Panc1 (cell line): ENCODE data around the gene EIF4E. TPM values are rescaled to one million over a fixed set of nuclear protein-coding genes. Genes with fewer than 3 reads are reported as not detected.

Experiments
- ATAC-seq: fragments of 200-7000 bp; cut with Tn5 transposase; 2 replicates; pipeline ENCODE4 v1.9.1; 2020; ENCODE audit warnings: mild to moderate bottlenecking, moderate library complexity
- BruUV-seq: library from RNA; stranded (reverse); fragments of 400-500 nt; replicated peaks from 2 replicates; lab custom pipeline; 2021; lab: Mats Ljungman, UMichigan
- CTCF ChIA-PET: fragments of 300-600 bp; sonication (Branson Sonifier 250); formaldehyde crosslinking; loops from one replicate; lab custom pipeline; 2022; ENCODE audit warnings: antibody characterized with exemption; lab: Charles Lee
- POLR2A ChIA-PET: fragments of 300-600 bp; sonication (Branson Sonifier 250); formaldehyde crosslinking; loops from one replicate; lab custom pipeline; 2022; ENCODE audit warnings: antibody characterized with exemption; lab: Charles Lee
- DNase-seq: peaks from one replicate; pipeline ENCODE4 v3.0.0-alpha.2; 2010; ENCODE audit warnings: low read depth, low spot score
- H3K27ac ChIP-seq: 2 replicates; pipeline ENCODE4 v1.5.1; 2011; ENCODE audit warnings: mild to moderate bottlenecking, low read length, inconsistent platforms
- H3K27me3 ChIP-seq: fragments of 200-500 bp; sonication (Bioruptor generic); 2 replicates; pipeline ENCODE4 v1.6.0; 2014; ENCODE audit warnings: low read length, inconsistent platforms; ENCODE audit not compliant: control insufficient read depth, insufficient read depth
- H3K36me3 ChIP-seq: fragments of 200-500 bp; sonication (Bioruptor generic); 2 replicates; pipeline ENCODE4 v1.5.1; 2014; ENCODE audit warnings: inconsistent platforms, mild to moderate bottlenecking, low read length, moderate library complexity; ENCODE audit not compliant: control insufficient read depth, insufficient read depth
- H3K4me1 ChIP-seq: 2 replicates; pipeline ENCODE4 v1.5.1; 2011; ENCODE audit warnings: inconsistent platforms, mild to moderate bottlenecking, low read length, moderate library complexity; ENCODE audit not compliant: control insufficient read depth, insufficient read depth
- H3K4me3 ChIP-seq, 2 experiments: 2 replicates each; pipeline ENCODE4 v1.5.1; 2011 to 2012; ENCODE audit warnings: low read depth in 2 of 2, low read length in 2 of 2, mild to moderate bottlenecking in 2 of 2, inconsistent platforms in 1 of 2, moderate library complexity in 1 of 2
- H3K9me3 ChIP-seq: fragments of 200-500 bp; sonication (Bioruptor generic); 2 replicates; pipeline ENCODE4 v1.5.1; 2014; ENCODE audit warnings: low read depth, mild to moderate bottlenecking, inconsistent platforms, low read length, moderate library complexity; ENCODE audit not compliant: control insufficient read depth, insufficient read depth
- CTCF ChIP-seq: fragments of 450-650 bp; IDR thresholded peaks from 2 replicates; pipeline ENCODE4 v1.5.1; 2017; ENCODE audit warnings: mild to moderate bottlenecking
- POLR2AphosphoS5 ChIP-seq: IDR thresholded peaks from 2 replicates; pipeline ENCODE4 v1.6.1; 2012; ENCODE audit warnings: mild to moderate bottlenecking, low read depth, low read length, moderate library complexity
- REST ChIP-seq, 2 experiments: IDR thresholded peaks; 2 replicates each; pipeline ENCODE4 v1.6.1; 2011 to 2012; ENCODE audit warnings: low read depth in 2 of 2, control low read depth in 1 of 2, low read length in 1 of 2, mild to moderate bottlenecking in 1 of 2, moderate library complexity in 1 of 2; ENCODE audit not compliant: insufficient read depth in 1 of 2
- SIN3A ChIP-seq: IDR thresholded peaks from 2 replicates; pipeline ENCODE4 v1.6.1; 2012; ENCODE audit warnings: low read depth, mild to moderate bottlenecking, low read length, moderate library complexity, borderline replicate concordance; ENCODE audit not compliant: insufficient read depth
- TCF7L2 ChIP-seq: IDR thresholded peaks from 2 replicates; pipeline ENCODE4 v1.6.1; 2011; ENCODE audit warnings: mild to moderate bottlenecking, low read depth, low read length, inconsistent platforms
- in situ Hi-C: cut with HindIII; loops from 2 replicates; pipeline ENCODE4 v1.10.0; 2016; ENCODE audit warnings: low sequenced_read_pairs, low pct_unique_long_range_greater_than_20kb
- intact Hi-C: fragments of 100-400 bp; cut with micrococcal nuclease; formaldehyde crosslinking; loops from one replicate; pipeline ENCODE4 v1.10.0; 2022; ENCODE audit not compliant: unreplicated experiment
- total RNA-seq: library from RNA; stranded (reverse); gene quantifications from one replicate; pipeline ENCODE4 v1.2.1, GENCODE V29; 2021; ENCODE audit not compliant: unreplicated experiment

EIF4E gene
- total RNA-seq, 1 experiment from 2014 or later = 89.7 TPM

GRCh38 chr4:98908182-98908581 is 20.8 kb downstream of the EIF4E start:
- ChIA-PET POLR2A (no interaction called here), CTCF (no interaction called here)
- in situ Hi-C loops = no loop called here

GRCh38 chr4:98905839-98906238 is 23.1 kb downstream of the EIF4E start:
- CTCF ChIA-PET = no interaction called here
- DNase-seq (no peak), ATAC-seq (no peak)
- peaks cover under 1% of the 10 kb centered on the region; the same call in 1 of the 2 replicates for H3K36me3 ChIP-seq
- POLR2A ChIA-PET = no interaction called here
- no peaks in the 10 kb centered on the region for H3K27me3 ChIP-seq
- H3K4me3 ChIP-seq = no peak overlapping the region
- TF ChIP-seq TCF7L2 (no peak), REST (IDR thresholded peaks at IDR 0.05; ENCODE audit: insufficient read depth in 1 of 2, low read depth in 2 of 2, low read length in 1 of 2) (no peak), CTCF (no peak), SIN3A (no peak), POLR2AphosphoS5 (no peak)
- in situ Hi-C loops (no loop called here), intact Hi-C loops (no loop called here)
- peaks cover 26% of the 10 kb centered on the region for H3K4me1 ChIP-seq
- H3K9me3 ChIP-seq = no peaks in the 10 kb centered on the region
- BruUV-seq = no TSS peak
- H3K27ac ChIP-seq = no peak overlapping the region

More at GRCh38 chr4:98908182-98908581, 20.8 kb downstream of the EIF4E start:
- no peak for ATAC-seq
- intact Hi-C loops = no loop called here
- H3K9me3 ChIP-seq = no peaks in the 10 kb centered on the region
- no peak for TF ChIP-seq TCF7L2
- TF ChIP-seq POLR2AphosphoS5 = no peak
- no peak for TF ChIP-seq REST (IDR thresholded peaks at IDR 0.05; ENCODE audit: insufficient read depth in 1 of 2, low read depth in 2 of 2, low read length in 1 of 2)
- no peak for TF ChIP-seq SIN3A
- no peak for TF ChIP-seq CTCF
- DNase-seq = no peak
- no TSS peak for BruUV-seq
- H3K4me1 ChIP-seq = peaks cover 26% of the 10 kb centered on the region
- H3K36me3 ChIP-seq = no peaks in the 10 kb centered on the region; the same call in 1 of the 2 replicates
- no peak overlapping the region for H3K27ac ChIP-seq
- H3K27me3 ChIP-seq = no peaks in the 10 kb centered on the region
- no peak overlapping the region for H3K4me3 ChIP-seq
